Measurements from ENCODE around the gene DR1.
"Not testable (repeated sequence)": the region's sequence is repeated elsewhere in the genome, so short reads cannot be mapped to it uniquely, and the experiment has no call there.

Gene DR1

DNA sequence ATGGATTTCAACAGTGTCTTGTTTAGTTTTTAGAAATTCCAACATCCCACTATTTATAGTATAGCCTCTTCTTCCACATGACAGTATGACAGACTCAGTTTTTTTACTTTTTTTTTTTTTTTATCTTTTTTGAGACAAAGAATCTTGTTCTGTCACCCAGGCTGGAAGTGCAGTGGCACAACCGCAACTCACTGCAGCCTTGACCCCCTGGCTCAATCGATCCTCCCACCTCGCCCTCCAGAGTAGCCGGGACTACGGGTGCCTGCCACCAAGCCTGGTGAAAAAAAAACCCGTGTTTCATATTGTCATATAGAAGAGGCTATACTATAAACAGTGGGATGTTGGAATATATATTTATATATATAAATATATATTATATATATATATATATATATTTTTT is 1.2 kb upstream of the DR1 start:
- no peak for DNase-seq

GRCh38 chr1:93344886-93345632 is 648 bp upstream of the DR1 start:
- no peak for DNase-seq

- DNase-seq, result peak; percentile 7
These were observed 800 bp downstream of the DR1 start for GRCh38 chr1:93346421-93346993.

DNA sequence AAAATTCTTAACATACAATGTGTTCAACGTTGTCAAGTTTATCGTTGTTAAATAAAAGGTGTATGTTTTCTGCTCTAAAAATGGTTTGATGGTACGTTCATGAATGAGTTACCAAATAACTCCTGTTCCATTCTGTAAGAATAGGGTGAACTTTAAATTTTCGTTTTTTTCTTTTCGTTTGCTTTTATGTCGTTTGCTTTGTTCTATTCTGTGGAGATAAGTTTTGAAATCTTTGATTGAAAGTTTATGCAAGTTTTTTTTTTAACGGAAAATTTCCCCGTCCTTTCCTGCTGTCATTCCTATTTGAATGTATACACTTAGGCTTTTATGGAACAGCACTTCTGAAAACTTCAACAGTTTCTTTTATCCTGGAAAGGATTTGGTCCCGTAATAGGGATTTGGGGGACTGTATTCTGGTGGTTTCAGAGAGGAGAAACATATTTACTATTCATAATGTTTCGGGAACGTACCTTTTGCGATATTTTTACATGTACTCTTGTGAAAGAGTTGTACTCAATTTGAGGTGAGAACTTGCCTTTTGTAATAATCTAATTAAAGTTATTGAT is 1.7 kb downstream of the DR1 start:
- DNase-seq, result no peak

DNA sequence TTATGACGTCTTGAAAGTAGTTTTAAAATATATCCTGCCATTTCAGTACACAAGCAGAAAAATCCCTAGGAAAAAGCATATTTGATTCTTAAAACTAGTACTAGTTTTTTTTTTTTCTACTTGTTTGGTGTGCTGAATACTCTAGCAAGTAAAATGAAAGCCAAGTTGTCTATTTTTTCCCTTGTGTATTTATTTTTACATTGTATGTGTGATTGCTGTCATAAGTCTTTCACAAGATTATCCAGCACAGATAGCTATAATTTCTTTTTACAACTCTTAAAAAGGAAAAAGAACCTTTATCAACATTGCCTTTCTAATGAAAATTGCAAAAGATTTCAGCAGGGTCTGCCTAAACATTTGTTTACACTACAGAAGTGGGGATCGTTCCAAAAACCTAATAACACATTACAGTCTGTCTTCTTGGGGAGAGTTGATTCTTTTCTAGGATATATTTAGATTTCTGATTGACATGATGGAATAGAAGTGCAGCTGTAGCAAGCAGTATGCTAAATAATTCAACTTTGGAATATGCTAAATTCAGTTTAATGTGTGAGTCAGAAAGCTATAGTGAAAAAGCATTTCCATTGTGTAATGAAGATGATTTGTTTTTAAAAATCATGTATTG is 2.5 kb downstream of the DR1 start:
- no peak for DNase-seq

- no peak for DNase-seq
These were observed 3.8 kb downstream of the DR1 start for GRCh38 chr1:93349231-93350135.

GRCh38 chr1:93350322-93350721 is 4.6 kb downstream of the DR1 start:
- no peak for DNase-seq

GRCh38 chr1:93350875-93351274 is 5.2 kb downstream of the DR1 start:
- DNase-seq, result no peak

GRCh38 chr1:93351346-93351745 is 5.6 kb downstream of the DR1 start:
- not testable (repeated sequence) for DNase-seq

DNA sequence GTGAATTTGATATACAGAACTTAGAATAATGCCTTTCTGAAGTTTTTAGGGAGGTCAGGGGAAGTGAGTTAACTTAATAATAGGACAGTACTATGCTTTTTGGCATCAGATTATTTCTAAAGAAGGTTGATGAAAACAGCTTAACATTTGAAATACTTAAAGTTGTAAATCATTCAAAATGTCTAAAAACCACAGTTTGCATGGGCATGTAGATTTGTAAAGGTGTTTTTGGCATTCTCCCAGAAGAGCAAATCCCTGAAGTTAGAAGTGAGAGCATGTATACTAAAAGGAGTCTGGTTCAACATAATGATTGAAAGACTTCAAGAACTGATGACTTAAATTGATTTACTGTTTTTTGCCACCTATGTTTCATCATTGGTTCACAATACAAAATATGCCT is 6.7 kb downstream of the DR1 start:
- DNase-seq, result no peak

GRCh38 chr1:93353286-93353685 is 7.6 kb downstream of the DR1 start:
- no peak for DNase-seq

DNA sequence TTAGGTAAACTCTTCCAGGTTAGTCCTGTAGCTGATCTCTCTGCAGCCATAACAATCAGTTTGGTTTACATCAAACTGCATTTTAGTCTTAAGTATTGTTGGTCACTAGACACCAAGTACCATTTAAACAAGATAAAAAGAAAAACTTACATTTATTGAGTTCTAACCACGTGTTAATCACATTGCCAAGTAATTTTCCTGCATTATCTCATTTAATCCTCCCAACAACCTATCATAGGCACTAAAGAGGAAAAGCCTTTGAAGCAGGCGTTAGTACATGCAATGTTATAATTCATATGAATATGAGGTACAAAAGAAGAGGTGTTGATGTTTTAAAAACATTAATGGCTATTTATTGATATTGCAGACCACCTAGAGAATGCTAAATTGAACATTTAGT is 9.0 kb downstream of the DR1 start:
- DNase-seq, result no peak

DNA sequence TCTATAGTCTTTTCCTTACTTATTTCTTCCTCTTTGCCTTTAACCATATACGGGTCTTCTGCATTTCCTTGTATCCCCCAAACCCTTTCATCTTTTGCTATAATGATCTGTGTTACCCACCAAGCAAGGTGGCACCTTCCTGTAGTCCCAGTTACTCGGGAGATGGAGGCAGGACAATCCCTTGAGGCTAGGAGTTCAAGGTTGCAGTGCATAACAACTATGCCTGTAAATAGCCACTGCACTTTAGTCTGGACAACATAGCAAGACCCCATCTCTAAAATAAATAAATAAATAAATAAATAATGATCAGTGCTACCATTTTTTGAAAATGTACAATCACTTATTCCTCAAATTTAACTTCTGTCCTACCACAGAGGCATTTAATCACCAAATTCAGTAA is 11.5 kb downstream of the DR1 start:
- DNase-seq, result no peak

GRCh38 chr1:93358293-93358692 is 12.6 kb downstream of the DR1 start:
- no peak for DNase-seq

- DNase-seq, result no peak
These were observed 14.4 kb downstream of the DR1 start for GRCh38 chr1:93360111-93360510.

DNA sequence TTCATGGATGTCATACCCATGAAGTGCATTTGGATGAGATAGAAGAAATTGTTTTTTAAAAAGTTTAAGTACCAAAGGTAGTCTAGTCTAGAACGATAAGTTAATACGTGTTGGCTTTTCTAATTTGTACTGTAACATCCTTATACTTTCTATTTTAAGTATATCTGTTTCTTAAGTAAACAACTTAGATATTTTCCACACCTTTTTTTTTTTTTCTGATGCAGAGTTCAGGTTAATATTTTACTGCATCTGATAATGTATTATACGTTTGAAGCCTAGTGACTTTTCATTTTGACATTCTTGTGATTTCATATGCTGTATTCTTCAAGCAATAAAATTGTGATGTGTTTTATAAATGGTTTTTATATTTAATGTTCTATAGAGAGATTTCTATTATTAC is 16.5 kb downstream of the DR1 start:
- no peak for DNase-seq

- DNase-seq, result no peak
These were observed 20.1 kb downstream of the DR1 start for GRCh38 chr1:93365813-93366212.

- DNase-seq, result no peak
These were observed 24.0 kb downstream of the DR1 start for GRCh38 chr1:93369734-93370133.

DNA sequence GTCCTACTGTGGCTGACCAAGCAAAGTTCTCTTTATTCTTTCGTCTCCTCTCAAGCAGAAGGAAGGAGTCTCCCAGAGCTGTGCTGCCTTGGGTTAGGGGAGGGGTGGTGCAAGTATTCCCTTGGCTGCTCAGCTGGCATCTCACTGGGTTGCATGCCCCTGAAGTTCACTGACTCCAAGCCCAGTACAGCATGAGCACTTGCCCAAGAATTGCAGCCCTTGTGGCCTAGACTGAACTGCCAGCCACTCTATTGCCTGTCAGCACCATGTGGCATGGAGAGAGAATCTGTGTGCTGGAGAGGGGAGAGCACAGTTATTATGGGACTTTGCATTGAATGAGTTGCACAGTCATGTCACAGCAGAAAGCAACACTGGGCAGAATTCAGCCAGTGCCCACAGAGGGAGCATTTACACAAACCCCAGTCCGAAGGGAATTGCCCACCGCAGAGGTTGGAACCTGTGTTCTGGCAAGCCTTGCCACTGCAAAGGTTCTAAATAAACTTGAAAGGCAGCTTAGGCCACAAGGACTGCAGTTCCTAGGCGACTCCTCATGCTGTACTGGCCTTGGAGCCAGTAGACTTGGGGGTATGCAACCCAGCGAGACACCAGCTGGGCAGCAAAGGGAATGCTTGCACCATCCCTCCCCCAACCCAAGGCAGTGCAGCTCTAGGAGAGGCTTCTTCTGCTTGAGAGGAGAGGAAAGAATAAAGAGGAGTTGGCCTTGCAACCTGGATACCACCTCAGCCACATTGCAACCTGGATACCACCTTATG is 28.8 kb downstream of the DR1 start:
- DNase-seq, result no peak

GRCh38 chr1:93384656-93385055 is 38.9 kb downstream of the DR1 start:
- no peak for DNase-seq

- DNase-seq, result not testable (repeated sequence)
These were observed 40.6 kb downstream of the DR1 start for GRCh38 chr1:93386268-93386667.

- DNase-seq, result no peak
These were observed 48.8 kb downstream of the DR1 start for GRCh38 chr1:93394514-93394913.
